DND-41 (cell line): Measurements from ENCODE around the gene DIPK1C.

Experiments
- ATAC-seq: fragments of 200-7000 bp; cut with Tn5 transposase; 3 replicates; pipeline ENCODE4 v1.9.1; 2021; ENCODE audit warnings: low read depth; ENCODE audit not compliant: insufficient read depth
- DNase-seq: peaks from one replicate; pipeline ENCODE4 v3.0.0-alpha.2; 2020
- H2AFZ ChIP-seq: 2 replicates; pipeline ENCODE4 v1.6.0; 2012; ENCODE audit warnings: low read depth, low read length
- H3K27ac ChIP-seq: 2 replicates; pipeline ENCODE4 v1.5.1; 2012; ENCODE audit warnings: low read length, inconsistent platforms
- H3K27me3 ChIP-seq: fragments of 200-600 bp; sonication (generic); 2 replicates; pipeline ENCODE4 v1.6.0; 2012; ENCODE audit warnings: low read length, mild to moderate bottlenecking, inconsistent platforms; ENCODE audit not compliant: insufficient read depth, poor library complexity
- H3K36me3 ChIP-seq: 2 replicates; pipeline ENCODE4 v1.5.1; 2012; ENCODE audit warnings: low read length, inconsistent platforms; ENCODE audit not compliant: insufficient read depth
- H3K4me1 ChIP-seq: 2 replicates; pipeline ENCODE4 v1.5.1; 2012; ENCODE audit warnings: mild to moderate bottlenecking, low read length; ENCODE audit not compliant: insufficient read depth
- H3K4me2 ChIP-seq: 2 replicates; pipeline ENCODE4 v1.6.0; 2012; ENCODE audit warnings: mild to moderate bottlenecking, moderate library complexity, low read length, inconsistent platforms; ENCODE audit not compliant: insufficient read depth
- H3K4me3 ChIP-seq, 2 experiments: fragments of 200-600 bp in 1 of 2; shearing (Covaris generic) in 1 of 2; 2 replicates each; pipeline ENCODE4 v1.5.1; 2012 to 2016; ENCODE audit warnings: inconsistent platforms in 2 of 2, low read length in 2 of 2, mild to moderate bottlenecking in 2 of 2, low read depth in 1 of 2, moderate library complexity in 1 of 2
- H3K79me2 ChIP-seq: 2 replicates; pipeline ENCODE4 v1.6.0; 2012; ENCODE audit warnings: low read length, inconsistent platforms; ENCODE audit not compliant: insufficient read depth
- H3K9ac ChIP-seq: 2 replicates; pipeline ENCODE4 v1.6.0; 2012; ENCODE audit warnings: low read depth, mild to moderate bottlenecking, inconsistent platforms, low read length, moderate library complexity
- H3K9me3 ChIP-seq: 2 replicates; pipeline ENCODE4 v1.5.1; 2012; ENCODE audit warnings: low read length, moderate library complexity, mild to moderate bottlenecking, inconsistent platforms; ENCODE audit not compliant: insufficient read depth, severe bottlenecking
- H4K20me1 ChIP-seq: 2 replicates; pipeline ENCODE4 v1.6.0; 2012; ENCODE audit warnings: low read length; ENCODE audit not compliant: insufficient read depth
- EZH2 ChIP-seq: IDR thresholded peaks from 3 replicates; pipeline ENCODE4 v1.6.1; 2012; ENCODE audit warnings: borderline replicate concordance, low read depth, mild to moderate bottlenecking, moderate library complexity, low read length, inconsistent platforms; ENCODE audit not compliant: severe bottlenecking
- TF ChIP-seq, protein P1 (sequence below): IDR thresholded peaks from 2 replicates; pipeline ENCODE4 v1.5.1; 2012; ENCODE audit warnings: borderline replicate concordance, low read length, moderate library complexity, mild to moderate bottlenecking; ENCODE audit not compliant: poor library complexity, severe bottlenecking; ENCODE audit errors: extremely low read depth

Gene DIPK1C

DNA sequence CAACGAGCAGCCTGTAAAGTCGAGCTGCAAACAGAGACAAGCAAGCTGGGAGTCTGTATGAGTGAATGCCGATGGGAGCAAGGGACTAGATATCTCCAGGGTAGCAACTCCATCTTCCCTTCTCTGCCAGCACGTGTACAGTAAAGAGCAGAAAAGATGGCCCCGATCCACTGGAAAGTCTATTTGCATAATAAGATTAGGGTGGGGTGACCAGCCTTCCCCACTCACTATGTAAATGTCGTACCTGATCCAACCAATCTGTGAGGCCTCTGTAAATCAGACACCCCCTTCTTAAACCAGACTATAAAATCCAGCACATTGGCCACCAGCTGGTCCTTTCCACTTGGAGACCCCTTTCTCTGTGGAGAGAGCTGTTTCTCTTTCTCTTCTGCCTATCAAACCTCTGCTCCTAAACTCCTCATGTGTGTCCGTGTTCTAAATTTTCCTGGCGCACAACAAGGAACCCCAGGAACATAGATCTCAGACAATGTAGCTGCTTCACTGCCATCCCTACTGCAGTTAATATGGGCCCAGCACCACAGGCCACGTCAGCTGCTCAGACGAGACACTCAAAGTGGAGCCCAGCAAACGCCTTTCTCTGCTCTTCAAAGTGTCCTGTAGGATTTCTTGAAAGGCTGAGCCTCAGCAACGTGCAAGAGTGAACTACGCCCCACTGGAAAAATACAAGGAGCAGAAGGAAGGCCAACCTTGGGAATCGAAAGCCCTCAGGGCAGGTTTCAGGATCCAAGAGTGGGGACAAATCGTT is 26.1 kb downstream of the DIPK1C start:
- TF ChIP-seq EZH2: no peak
- TF ChIP-seq, protein P1, sequence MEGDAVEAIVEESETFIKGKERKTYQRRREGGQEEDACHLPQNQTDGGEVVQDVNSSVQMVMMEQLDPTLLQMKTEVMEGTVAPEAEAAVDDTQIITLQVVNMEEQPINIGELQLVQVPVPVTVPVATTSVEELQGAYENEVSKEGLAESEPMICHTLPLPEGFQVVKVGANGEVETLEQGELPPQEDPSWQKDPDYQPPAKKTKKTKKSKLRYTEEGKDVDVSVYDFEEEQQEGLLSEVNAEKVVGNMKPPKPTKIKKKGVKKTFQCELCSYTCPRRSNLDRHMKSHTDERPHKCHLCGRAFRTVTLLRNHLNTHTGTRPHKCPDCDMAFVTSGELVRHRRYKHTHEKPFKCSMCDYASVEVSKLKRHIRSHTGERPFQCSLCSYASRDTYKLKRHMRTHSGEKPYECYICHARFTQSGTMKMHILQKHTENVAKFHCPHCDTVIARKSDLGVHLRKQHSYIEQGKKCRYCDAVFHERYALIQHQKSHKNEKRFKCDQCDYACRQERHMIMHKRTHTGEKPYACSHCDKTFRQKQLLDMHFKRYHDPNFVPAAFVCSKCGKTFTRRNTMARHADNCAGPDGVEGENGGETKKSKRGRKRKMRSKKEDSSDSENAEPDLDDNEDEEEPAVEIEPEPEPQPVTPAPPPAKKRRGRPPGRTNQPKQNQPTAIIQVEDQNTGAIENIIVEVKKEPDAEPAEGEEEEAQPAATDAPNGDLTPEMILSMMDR: no peak
- no peaks in the 10 kb centered on the region for H3K9me3 ChIP-seq
- H3K79me2 ChIP-seq: no peaks in the 10 kb centered on the region
- DNase-seq: no peak
- no peaks in the 10 kb centered on the region for H4K20me1 ChIP-seq
- no peaks in the 10 kb centered on the region for H3K4me1 ChIP-seq
- H3K27ac ChIP-seq: no peak overlapping the region
- no peak for ATAC-seq
- no peak overlapping the region for H2AFZ ChIP-seq
- H3K4me3 ChIP-seq: no peak overlapping the region
- no peak overlapping the region for H3K4me2 ChIP-seq
- H3K9ac ChIP-seq: no peak overlapping the region
- H3K27me3 ChIP-seq: peaks cover 14% of the 10 kb centered on the region
- no peaks in the 10 kb centered on the region for H3K36me3 ChIP-seq

DNA sequence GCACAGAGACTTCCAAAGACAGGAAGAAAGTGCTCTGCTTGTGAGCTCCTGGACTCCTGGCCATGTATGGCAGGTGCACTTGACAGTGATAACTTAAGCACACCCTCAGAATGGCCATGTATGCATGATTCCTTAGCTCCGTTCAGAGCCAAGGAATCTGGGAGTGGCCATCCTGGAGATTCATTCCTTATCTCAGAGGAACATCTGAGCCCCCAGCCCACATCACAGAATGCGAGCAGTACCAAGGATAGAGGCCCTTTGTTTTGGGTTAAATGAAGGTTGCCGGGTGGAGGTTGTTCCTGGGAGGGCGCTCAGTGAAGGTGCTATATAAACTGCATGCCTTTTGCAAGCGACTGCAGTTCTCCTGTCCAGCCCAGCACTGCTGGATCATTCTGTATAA is 26.9 kb downstream of the DIPK1C start:
- Histone ChIP-seq H3K4me3 (no peak overlapping the region), H3K27me3 (peaks cover 13% of the 10 kb centered on the region), H3K4me2 (no peak overlapping the region), H4K20me1 (no peaks in the 10 kb centered on the region), H3K4me1 (no peaks in the 10 kb centered on the region), H3K9ac (no peak overlapping the region), H3K9me3 (no peaks in the 10 kb centered on the region), H3K27ac (no peak overlapping the region), H3K79me2 (no peaks in the 10 kb centered on the region), H2AFZ (no peak overlapping the region), H3K36me3 (no peaks in the 10 kb centered on the region)
- DNase-seq (no peak), ATAC-seq (no peak)
- TF ChIP-seq, protein P1: no peak
- TF ChIP-seq EZH2: no peak

DNA sequence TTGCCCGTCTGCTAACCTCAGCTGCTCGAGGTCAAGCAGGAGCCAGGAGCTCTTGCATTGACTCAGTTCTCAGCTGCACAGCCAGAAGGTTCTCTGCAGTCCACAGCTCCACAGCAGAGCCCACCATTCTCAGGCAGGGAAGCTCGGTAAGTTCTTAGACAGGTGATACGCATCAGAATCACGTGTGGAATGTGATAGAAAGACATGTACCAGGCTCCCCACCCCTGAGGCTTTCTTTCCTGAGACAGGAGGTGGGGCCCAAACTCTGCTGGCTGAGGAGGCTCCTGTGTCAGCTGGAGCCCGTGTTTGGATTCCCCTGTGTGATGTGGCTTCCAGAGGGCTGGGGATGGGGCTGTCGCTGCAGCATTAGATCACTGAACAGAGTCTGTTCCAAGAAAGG is 28.0 kb downstream of the DIPK1C start:
- Histone ChIP-seq H3K27me3 (peaks cover 13% of the 10 kb centered on the region), H4K20me1 (no peaks in the 10 kb centered on the region), H2AFZ (no peak overlapping the region), H3K4me3 (no peak overlapping the region), H3K9ac (no peak overlapping the region), H3K36me3 (no peaks in the 10 kb centered on the region), H3K4me1 (no peaks in the 10 kb centered on the region), H3K9me3 (no peaks in the 10 kb centered on the region), H3K27ac (no peak overlapping the region), H3K4me2 (no peak overlapping the region), H3K79me2 (no peaks in the 10 kb centered on the region)
- DNase-seq (peak; percentile 5), ATAC-seq (peak; percentile 47; the same call in 2 of the 3 replicates)
- TF ChIP-seq, protein P1: no peak
- no peak for TF ChIP-seq EZH2
